Limb (tissue), 2 donors: ENCODE data around the gene RIPOR3.
"Not testable (repeated sequence)": the region's sequence is repeated elsewhere in the genome, so short reads cannot be mapped to it uniquely, and the experiment has no call there.

Source experiments
- DNase-seq, 2 donors: peaks; one replicate each; pipeline ENCODE4 v3.0.0-alpha.2; 2016; ENCODE audit errors: extremely low spot score in 2 of 2

The RIPOR3 gene

GRCh38 chr20:50704971-50705370 lies 13.6 kb upstream of the RIPOR3 start:
- no peak for DNase-seq

- DNase-seq, result no peak
Measured at GRCh38 chr20:50704514-50704913, 13.2 kb upstream of the RIPOR3 start.

- not testable (repeated sequence) for DNase-seq
Measured at GRCh38 chr20:50703651-50704438, 12.5 kb upstream of the RIPOR3 start.

- no peak for DNase-seq
Measured at GRCh38 chr20:50701041-50701963, 10.0 kb upstream of the RIPOR3 start.

GRCh38 chr20:50699688-50700087 lies 8.3 kb upstream of the RIPOR3 start:
- DNase-seq, result no peak

GRCh38 chr20:50698255-50698654 lies 6.9 kb upstream of the RIPOR3 start:
- DNase-seq, result not testable (repeated sequence)

GRCh38 chr20:50695135-50695872 lies 4.0 kb upstream of the RIPOR3 start:
- peak in 1 of 2 donors; percentile 54 for DNase-seq

GRCh38 chr20:50694379-50695134 lies 3.2 kb upstream of the RIPOR3 start:
- no peak for DNase-seq

- DNase-seq, result no peak
Measured at GRCh38 chr20:50693001-50693400, 1.7 kb upstream of the RIPOR3 start.

- DNase-seq, result no peak
Measured at GRCh38 chr20:50692552-50692933, 1.2 kb upstream of the RIPOR3 start.

- peak in 1 of 2 donors; percentile 43 for DNase-seq
Measured at GRCh38 chr20:50691573-50692551, 520 bp upstream of the RIPOR3 start.

- DNase-seq, result no peak
Measured at GRCh38 chr20:50689864-50690649, 1.3 kb downstream of the RIPOR3 start.

- DNase-seq, result no peak
Measured at GRCh38 chr20:50688256-50688975, 2.9 kb downstream of the RIPOR3 start.

- DNase-seq, result peak; percentile 50 to 75
Measured at GRCh38 chr20:50686821-50687220, 4.5 kb downstream of the RIPOR3 start.

GRCh38 chr20:50683570-50683969 lies 7.8 kb downstream of the RIPOR3 start:
- DNase-seq, result no peak

- DNase-seq, result no peak
Measured at GRCh38 chr20:50682947-50683530, 8.3 kb downstream of the RIPOR3 start.

- DNase-seq, result no peak
Measured at GRCh38 chr20:50682065-50682464, 9.3 kb downstream of the RIPOR3 start.
